SK-N-SH treated with all-trans-retinoic acid at 6 μM for 48 hours (cell line): ENCODE measurements around the gene MAN2B1.

Experiments
- ISL1 ChIP-seq: fragments of 250-450 bp; sonication (Bioruptor Pico); IDR thresholded peaks from 2 replicates; pipeline ENCODE4 v2.1.2; 2022; ENCODE audit warnings: mild to moderate bottlenecking, moderate library complexity
- PATZ1 ChIP-seq: fragments of 250-450 bp; sonication (Bioruptor Pico); IDR thresholded peaks from 2 replicates; pipeline ENCODE4 v1.8.0; 2020; ENCODE audit warnings: mild to moderate bottlenecking, moderate library complexity, borderline replicate concordance
- PPARA ChIP-seq: fragments of 250-450 bp; sonication (Bioruptor Pico); IDR thresholded peaks from 2 replicates; pipeline ENCODE4 v1.5.0; 2020; ENCODE audit warnings: mild to moderate bottlenecking, borderline replicate concordance
- SNAI2 ChIP-seq: fragments of 250-450 bp; sonication (Bioruptor Pico); IDR thresholded peaks from 2 replicates; pipeline ENCODE4 v1.5.0; 2020; ENCODE audit warnings: mild to moderate bottlenecking, moderate library complexity
- TCF4 ChIP-seq: fragments of 250-450 bp; sonication (Bioruptor Pico); IDR thresholded peaks from 2 replicates; pipeline ENCODE4 v1.8.0; 2021; ENCODE audit warnings: mild to moderate bottlenecking, moderate library complexity, borderline replicate concordance
- ZFP3 ChIP-seq: fragments of 250-450 bp; sonication (Bioruptor Pico); IDR thresholded peaks from 2 replicates; pipeline ENCODE4 v1.5.0; 2020; ENCODE audit warnings: mild to moderate bottlenecking, moderate library complexity
- ZFP30 ChIP-seq: fragments of 450-650 bp; formaldehyde crosslinking; IDR thresholded peaks from 2 replicates; pipeline ENCODE4 v1.5.0; 2022; ENCODE audit warnings: mild to moderate bottlenecking, moderate library complexity

- no peak for TF ChIP-seq PPARA (CRISPR knock-in tag)
- no peak for TF ChIP-seq ZFP30 (CRISPR knock-in tag)
- no peak for TF ChIP-seq PATZ1 (CRISPR knock-in tag)
- TF ChIP-seq SNAI2 (CRISPR knock-in tag), result no peak
- no peak for TF ChIP-seq TCF4 (CRISPR knock-in tag)
- no peak for TF ChIP-seq ISL1 (CRISPR knock-in tag)
- no peak for TF ChIP-seq ZFP3
These were observed 10.4 kb upstream of the MAN2B1 start for GRCh38 chr19:12676928-12677327.
